Activated CD4-positive, alpha-beta T cell treated with anti-CD3 and anti-CD28 coated beads, Interleukin-2, Interleukin-4, amounts not matched to agents 100 ng/mL and 50 ng/mL, durations not matched to agents 16 hours and 8 hours (primary cell): ENCODE measurements around the gene OLAH.

Experiments used
- DNase-seq: peaks from one replicate; pipeline ENCODE4 v3.0.0-alpha.2; 2020; ENCODE audit warnings: low spot score

The OLAH gene

GRCh38 chr10:15069230-15069629, 25.5 kb downstream of the OLAH start:
- no peak for DNase-seq

- DNase-seq, result no peak
These were observed 28.6 kb downstream of the OLAH start for GRCh38 chr10:15072358-15072757.

GRCh38 chr10:15075421-15075820, 31.7 kb downstream of the OLAH start:
- no peak for DNase-seq

GRCh38 chr10:15083674-15084501, 40.1 kb downstream of the OLAH start:
- no peak for DNase-seq

GRCh38 chr10:15084502-15084922, 40.8 kb downstream of the OLAH start:
- peak; percentile 6 for DNase-seq

GRCh38 chr10:15088428-15089261, 44.9 kb downstream of the OLAH start, which contains the start of gene ACBD7:
Gene ACBD7 (minus strand): TSS chr10:15088776. CDS start chr10:15088728, 48 bp downstream.
- DNase-seq, result peak; percentile 78

GRCh38 chr10:15091418-15091817, 47.7 kb downstream of the OLAH start:
- DNase-seq, result no peak

GRCh38 chr10:15092855-15093408, 49.2 kb downstream of the OLAH start:
- no peak for DNase-seq

GRCh38 chr10:15096661-15097010, 52.9 kb downstream of the OLAH start:
- DNase-seq, result no peak

GRCh38 chr10:15097011-15097812, 53.5 kb downstream of the OLAH start, which contains the start of gene RPP38:
Gene RPP38 (plus strand): TSS chr10:15097355. CDS start chr10:15103315, 5,960 bp downstream.
- DNase-seq, result peak; percentile 96

- DNase-seq, result no peak
These were observed 56.1 kb downstream of the OLAH start for GRCh38 chr10:15099886-15100285.

- no peak for DNase-seq
These were observed 59.8 kb downstream of the OLAH start for GRCh38 chr10:15103513-15103912.

- peak; percentile 68 for DNase-seq
These were observed 62.7 kb downstream of the OLAH start for GRCh38 chr10:15106352-15107013.

GRCh38 chr10:15112657-15113056, 68.9 kb downstream of the OLAH start:
- DNase-seq, result peak; percentile 17

- no peak for DNase-seq
These were observed 70.0 kb downstream of the OLAH start for GRCh38 chr10:15113766-15114165.

- DNase-seq, result no peak
These were observed 72.5 kb downstream of the OLAH start for GRCh38 chr10:15116225-15116624.

GRCh38 chr10:15118615-15119014, 74.9 kb downstream of the OLAH start:
- no peak for DNase-seq

- no peak for DNase-seq
These were observed 76.8 kb downstream of the OLAH start for GRCh38 chr10:15120523-15120922.

- no peak for DNase-seq
These were observed 78.0 kb downstream of the OLAH start for GRCh38 chr10:15121707-15122106.

GRCh38 chr10:15122477-15123030, 78.8 kb downstream of the OLAH start:
- peak; percentile 54 for DNase-seq
